GM19328 (cell line): ENCODE results near the gene CACNA1D.

Experiments used
- ATAC-seq: cut with Tn5 transposase; IDR thresholded peaks from one replicate; pipeline ENCODE4 v1.9.1; 2021; ENCODE audit warnings: mild to moderate bottlenecking, moderate library complexity; ENCODE audit not compliant: unreplicated experiment

Gene CACNA1D

GRCh38 chr3:53677413-53677812, 183.0 kb downstream of the CACNA1D start:
- ATAC-seq: no peak

- ATAC-seq: no peak
These were observed 185.6 kb downstream of the CACNA1D start for GRCh38 chr3:53680028-53680427.

- no peak for ATAC-seq
These were observed 188.4 kb downstream of the CACNA1D start for GRCh38 chr3:53682807-53683206.

GRCh38 chr3:53688066-53688465, 193.7 kb downstream of the CACNA1D start:
- no peak for ATAC-seq

GRCh38 chr3:53688989-53689388, 194.6 kb downstream of the CACNA1D start:
- ATAC-seq: no peak

GRCh38 chr3:53689681-53690080, 195.3 kb downstream of the CACNA1D start:
- ATAC-seq: no peak

- ATAC-seq: no peak
These were observed 196.1 kb downstream of the CACNA1D start for GRCh38 chr3:53690521-53690920.

- no peak for ATAC-seq
These were observed 196.9 kb downstream of the CACNA1D start for GRCh38 chr3:53691349-53691748.

DNA sequence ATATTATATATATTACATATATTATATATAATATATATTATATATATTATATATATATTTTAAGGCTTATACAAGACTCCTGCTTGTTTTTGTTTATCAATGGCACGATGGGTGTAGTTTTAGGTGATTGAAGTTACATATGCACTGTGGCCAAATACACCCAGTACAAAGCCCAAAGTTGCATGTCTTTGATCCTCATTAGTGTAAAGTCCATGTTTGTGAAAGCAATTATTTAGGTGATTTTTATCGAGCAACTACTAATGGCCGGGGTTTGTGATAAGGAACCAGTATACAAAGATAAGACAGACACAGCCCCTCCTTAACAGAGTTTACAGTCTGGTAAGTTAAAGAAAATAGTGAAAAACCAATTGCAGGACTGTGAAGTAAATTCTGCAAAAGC, 197.5 kb downstream of the CACNA1D start:
- no peak for ATAC-seq

- no peak for ATAC-seq
These were observed 199.0 kb downstream of the CACNA1D start for GRCh38 chr3:53693451-53693850.

GRCh38 chr3:53694046-53694445, 199.6 kb downstream of the CACNA1D start:
- no peak for ATAC-seq

- no peak for ATAC-seq
These were observed 200.4 kb downstream of the CACNA1D start for GRCh38 chr3:53694666-53695323.

DNA sequence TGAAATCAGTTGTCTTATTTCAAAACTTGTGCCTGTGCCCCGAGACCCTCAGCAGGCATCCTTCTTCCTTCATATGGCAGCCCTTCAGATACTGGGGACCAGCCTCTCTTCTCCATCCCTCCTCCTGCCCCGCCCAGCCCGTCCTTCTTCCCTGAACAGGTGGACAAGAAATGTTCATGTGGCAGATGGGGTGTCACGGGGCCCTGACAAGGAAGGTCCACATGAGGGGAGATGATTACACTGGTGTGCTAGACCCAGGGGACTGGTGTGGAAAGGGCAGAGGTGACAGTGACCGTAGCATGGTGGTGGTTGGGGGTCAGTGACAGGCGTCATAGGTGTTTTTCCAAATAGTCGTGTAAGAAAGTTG, 200.9 kb downstream of the CACNA1D start:
- ATAC-seq: no peak

DNA sequence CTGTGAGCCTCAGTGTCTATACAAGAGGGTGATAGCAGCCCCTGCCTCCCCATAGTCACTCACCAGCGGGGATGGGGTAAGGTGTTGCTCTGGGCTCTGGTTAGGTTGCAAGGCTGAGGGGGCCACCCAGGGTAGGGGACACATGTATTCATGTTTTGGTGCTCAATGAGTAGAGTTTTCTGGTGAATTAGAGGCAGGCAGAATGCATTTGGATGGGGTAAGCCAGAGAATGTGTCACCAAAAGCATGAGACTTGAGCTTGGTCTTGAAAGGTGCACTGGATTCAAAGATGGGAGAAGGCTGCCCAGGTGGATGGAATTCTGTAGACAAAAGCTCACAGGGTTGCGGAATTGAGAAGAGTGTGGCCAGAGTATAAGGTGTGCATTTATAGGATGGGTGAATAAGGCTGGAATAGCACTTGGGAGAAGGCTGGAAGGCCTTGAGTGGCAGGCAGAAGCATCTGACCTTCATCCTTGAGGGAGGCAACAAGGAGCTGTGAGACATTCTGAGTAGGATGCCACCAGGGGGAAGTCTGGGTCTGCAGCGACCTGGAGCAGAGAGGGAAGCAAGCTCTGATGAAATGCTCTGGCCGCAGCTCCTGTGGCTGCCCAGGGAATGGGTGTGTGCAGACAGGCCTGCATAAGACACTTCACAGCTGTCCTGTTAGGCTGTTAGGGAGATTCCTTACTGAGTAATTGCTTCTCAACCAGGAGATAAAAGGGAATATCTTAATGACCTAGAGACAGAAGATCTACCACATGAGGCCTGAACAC, 202.2 kb downstream of the CACNA1D start:
- ATAC-seq: no peak

- no peak for ATAC-seq
These were observed 206.0 kb downstream of the CACNA1D start for GRCh38 chr3:53700441-53700840.

DNA sequence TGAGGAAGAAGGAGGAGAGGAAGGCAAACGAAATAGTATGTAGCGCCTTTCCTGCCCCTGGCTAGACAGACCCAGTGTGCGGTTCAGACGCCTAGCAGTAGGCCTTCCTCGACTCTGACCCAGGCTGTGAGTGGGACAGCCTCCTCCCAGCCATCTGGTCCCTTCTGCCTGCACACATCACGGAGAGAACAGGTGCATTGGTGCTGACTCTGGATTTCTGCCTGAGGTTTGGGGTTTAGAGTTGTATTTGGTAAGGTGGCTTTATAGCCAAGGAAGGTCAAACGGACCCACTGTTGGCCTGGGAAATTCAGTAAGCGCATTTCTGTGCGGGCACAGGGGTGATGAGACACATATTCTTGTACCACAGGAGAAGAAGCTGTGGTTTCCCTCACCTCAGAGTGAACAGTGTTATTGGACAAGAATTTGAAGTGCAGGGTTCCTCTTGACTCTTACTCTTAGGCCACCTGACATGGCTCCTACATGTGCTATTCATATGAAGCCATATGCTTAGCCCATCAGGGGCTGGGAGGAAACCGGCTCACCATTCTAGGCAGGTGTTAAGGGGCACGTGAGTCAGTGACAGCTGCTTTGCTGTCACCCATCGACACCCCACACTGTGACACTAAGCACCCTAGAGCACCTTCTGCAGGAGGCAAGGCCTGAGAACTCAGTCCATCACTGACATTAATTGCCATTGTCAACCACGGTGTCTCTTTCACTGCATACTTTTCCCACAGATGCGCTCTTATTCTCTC, 208.5 kb downstream of the CACNA1D start:
- ATAC-seq: no peak

GRCh38 chr3:53703630-53704362, 209.4 kb downstream of the CACNA1D start:
- no peak for ATAC-seq

- no peak for ATAC-seq
These were observed 209.9 kb downstream of the CACNA1D start for GRCh38 chr3:53704363-53704725.

GRCh38 chr3:53705024-53705745, 210.8 kb downstream of the CACNA1D start:
- no peak for ATAC-seq

GRCh38 chr3:53705774-53706173, 211.4 kb downstream of the CACNA1D start:
- no peak for ATAC-seq

DNA sequence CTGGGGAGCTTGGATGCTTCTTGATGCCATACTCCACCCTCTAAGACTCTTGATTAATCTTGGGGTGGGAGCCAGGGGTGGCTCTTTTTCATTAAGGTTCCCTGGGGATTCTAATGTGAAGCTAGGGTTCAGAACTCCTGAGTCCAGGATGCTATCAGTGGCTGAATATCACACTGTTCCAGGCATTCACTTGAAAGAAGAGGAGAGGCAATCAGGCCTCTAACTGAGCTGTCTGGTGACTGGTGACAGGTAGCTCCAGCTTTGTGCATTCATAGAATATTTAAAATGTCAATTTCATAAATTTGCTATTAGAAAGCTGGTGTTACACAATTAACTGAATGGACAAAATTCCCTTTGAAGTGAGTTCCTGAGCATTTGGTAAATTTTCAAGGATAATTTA, 212.8 kb downstream of the CACNA1D start:
- no peak for ATAC-seq
